ENCODE data around the gene CACNA2D4. TPM values are rescaled to one million over a fixed set of nuclear protein-coding genes. Genes with fewer than 3 reads are reported as not detected.

The CACNA2D4 gene
- total RNA-seq, 2 experiments from 2014 or later = 5.5 to 7.2 TPM

GRCh38 chr12:1844661-1845409 is 73.6 kb downstream of the CACNA2D4 start:
- Mint-ChIP-seq H3K9me3 (ENCODE audit: low read depth) (no peaks in the 10 kb centered on the region), H3K4me1 (no peaks in the 10 kb centered on the region), H3K36me3 (ENCODE audit: low read depth) (no peaks in the 10 kb centered on the region), H3K27ac (no peak overlapping the region), H3K4me3 (no peak overlapping the region), H3K27me3 (peaks cover 3% of the 10 kb centered on the region)
- intact Hi-C loops (cut with DNase I, micrococcal nuclease) = no loop called here
- ChIA-PET POLR2A (no interaction called here), CTCF (interaction anchor here (0.6 to 0.9 kb wide), 2 partner anchors 29 to 126 kb away, joined by 3 to 8 read pairs; no protein-coding TSS in a partner anchor)
- ATAC-seq = no peak
- no peak for DNase-seq

GRCh38 chr12:1844223-1844622 is 74.2 kb downstream of the CACNA2D4 start:
- Mint-ChIP-seq H3K27me3 (peaks cover 3% of the 10 kb centered on the region), H3K27ac (no peak overlapping the region), H3K36me3 (ENCODE audit: low read depth) (no peaks in the 10 kb centered on the region), H3K9me3 (ENCODE audit: low read depth) (no peaks in the 10 kb centered on the region), H3K4me3 (no peak overlapping the region), H3K4me1 (no peaks in the 10 kb centered on the region)
- ATAC-seq (no peak), DNase-seq (no peak)
- CTCF ChIA-PET = interaction anchor here (0.9 kb wide), 1 partner anchor 30 kb away, joined by 3 read pairs; no protein-coding TSS in a partner anchor
- POLR2A ChIA-PET = no interaction called here
- intact Hi-C loops (cut with DNase I, micrococcal nuclease) = no loop called here

GRCh38 chr12:1843641-1844005 is 74.8 kb downstream of the CACNA2D4 start:
- ChIA-PET POLR2A (no interaction called here), CTCF (no interaction called here)
- intact Hi-C loops (cut with DNase I, micrococcal nuclease) = no loop called here
- Mint-ChIP-seq H3K9me3 (ENCODE audit: low read depth) (no peaks in the 10 kb centered on the region), H3K4me3 (no peak overlapping the region), H3K4me1 (no peaks in the 10 kb centered on the region), H3K36me3 (ENCODE audit: low read depth) (no peaks in the 10 kb centered on the region), H3K27ac (no peak overlapping the region), H3K27me3 (peaks cover 3% of the 10 kb centered on the region)
- DNase-seq (no peak), ATAC-seq (no peak)

DNA sequence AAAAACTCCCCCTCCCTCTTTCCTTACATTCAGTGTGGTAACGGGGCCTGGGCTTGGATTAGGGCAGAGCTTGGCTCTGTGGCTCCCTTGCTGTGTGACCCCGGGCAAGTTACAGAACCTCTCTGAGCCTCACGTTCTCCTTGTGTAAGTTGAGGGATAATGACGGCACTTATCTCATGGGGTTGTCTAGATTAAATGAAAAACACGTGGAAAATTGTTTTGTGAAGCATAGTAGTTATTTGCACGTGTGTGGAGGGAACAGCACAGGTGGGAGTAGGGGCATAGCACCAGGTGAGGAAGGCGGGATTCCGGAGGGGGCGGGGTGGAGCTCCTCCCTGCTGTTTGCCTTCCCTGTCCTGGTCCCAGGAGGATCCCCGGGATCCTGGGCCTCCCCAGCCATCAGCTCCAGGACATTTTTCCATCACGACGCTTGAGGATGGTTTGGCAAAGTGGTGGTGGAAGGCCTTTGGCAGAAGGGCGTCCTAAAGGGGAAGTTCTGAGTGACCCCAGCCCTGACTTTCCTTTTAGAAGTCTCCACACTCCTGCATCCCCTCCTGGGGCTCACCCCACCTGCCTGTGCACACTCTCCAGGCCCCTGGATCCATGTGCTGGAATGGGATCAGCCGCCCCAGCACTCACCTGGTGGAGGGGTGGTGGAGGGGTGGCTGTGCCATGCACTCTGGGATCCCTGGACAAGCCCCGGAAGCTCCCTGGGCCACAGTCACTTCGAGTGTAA is 75.4 kb downstream of the CACNA2D4 start:
- DNase-seq (no peak), ATAC-seq (no peak)
- H3K27me3 Mint-ChIP-seq = peaks cover 3% of the 10 kb centered on the region
- no peak overlapping the region for H3K27ac Mint-ChIP-seq
- CTCF ChIA-PET = no interaction called here
- POLR2A ChIA-PET = no interaction called here
- H3K4me3 Mint-ChIP-seq = no peak overlapping the region
- no peaks in the 10 kb centered on the region for H3K36me3 Mint-ChIP-seq (ENCODE audit: low read depth)
- H3K4me1 Mint-ChIP-seq = no peaks in the 10 kb centered on the region
- no peaks in the 10 kb centered on the region for H3K9me3 Mint-ChIP-seq (ENCODE audit: low read depth)
- intact Hi-C loops (cut with DNase I, micrococcal nuclease) = no loop called here

GRCh38 chr12:1842183-1842904 is 76.1 kb downstream of the CACNA2D4 start:
- ATAC-seq = no peak
- ChIA-PET CTCF (no interaction called here), POLR2A (no interaction called here)
- no peak for DNase-seq
- no peak overlapping the region for H3K4me3 Mint-ChIP-seq
- no peaks in the 10 kb centered on the region for H3K36me3 Mint-ChIP-seq (ENCODE audit: low read depth)
- no peaks in the 10 kb centered on the region for H3K4me1 Mint-ChIP-seq
- intact Hi-C loops (cut with DNase I, micrococcal nuclease) = no loop called here
- peaks cover 3% of the 10 kb centered on the region for H3K27me3 Mint-ChIP-seq
- H3K9me3 Mint-ChIP-seq (ENCODE audit: low read depth) = no peaks in the 10 kb centered on the region
- no peak overlapping the region for H3K27ac Mint-ChIP-seq

DNA sequence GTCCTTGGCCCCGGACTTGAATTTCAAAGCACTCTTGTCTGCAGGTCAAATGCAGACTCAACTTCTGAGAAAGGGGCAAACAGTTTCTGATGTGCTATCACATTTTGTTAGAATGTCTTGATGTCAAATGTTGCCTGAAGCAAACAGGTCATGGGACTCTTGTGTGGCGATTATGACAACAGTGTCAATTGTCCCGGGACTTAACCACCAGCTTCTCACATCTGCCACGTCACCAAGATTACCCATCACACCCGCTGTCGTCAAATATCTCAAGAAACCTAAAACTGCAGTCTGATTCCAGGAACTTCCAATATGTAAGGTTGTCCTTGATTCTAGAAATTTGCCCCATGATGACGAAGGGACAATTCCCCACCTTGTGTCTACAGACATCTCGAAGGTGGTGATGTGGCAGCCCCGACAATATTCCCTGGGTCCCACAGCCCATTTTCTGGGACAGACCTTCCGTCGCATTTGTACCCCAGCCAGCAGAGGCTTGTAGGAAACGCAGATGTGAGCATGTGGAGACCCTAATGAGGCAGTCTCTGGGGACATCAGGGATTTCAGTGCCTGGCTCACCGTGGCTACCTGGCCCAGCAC is 76.8 kb downstream of the CACNA2D4 start:
- H3K9me3 Mint-ChIP-seq (ENCODE audit: low read depth) = no peaks in the 10 kb centered on the region
- no peaks in the 10 kb centered on the region for H3K36me3 Mint-ChIP-seq (ENCODE audit: low read depth)
- H3K4me3 Mint-ChIP-seq = no peak overlapping the region
- peaks cover 3% of the 10 kb centered on the region for H3K27me3 Mint-ChIP-seq
- H3K4me1 Mint-ChIP-seq = no peaks in the 10 kb centered on the region
- H3K27ac Mint-ChIP-seq = no peak overlapping the region
- intact Hi-C loops (cut with DNase I, micrococcal nuclease) = no loop called here
- ChIA-PET POLR2A (no interaction called here), CTCF (interaction anchor here (0.9 kb wide), 1 partner anchor 51 kb away, joined by 3 read pairs; no protein-coding TSS in a partner anchor)
- DNase-seq (no peak), ATAC-seq (no peak)

DNA sequence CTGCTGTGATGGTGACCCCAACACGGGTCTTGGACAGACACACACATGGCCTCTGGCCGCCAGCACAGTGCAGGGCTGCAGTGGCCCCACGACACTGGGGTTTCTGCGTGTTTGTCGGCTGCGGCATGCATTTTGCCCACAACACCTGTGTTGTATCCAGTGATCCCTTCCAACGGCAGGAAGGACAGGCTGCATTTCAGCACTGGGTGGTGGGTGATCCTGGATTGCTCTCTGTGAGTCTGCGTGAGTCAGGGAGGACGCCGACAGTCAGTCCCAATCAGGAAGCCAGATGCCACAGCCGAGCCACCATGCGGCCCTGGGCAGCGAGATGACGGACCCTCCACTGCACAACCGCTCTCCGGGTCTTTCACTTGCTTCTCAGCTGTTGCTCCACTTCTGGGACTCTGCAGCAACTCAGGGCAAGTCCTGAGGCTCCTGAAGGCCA is 77.4 kb downstream of the CACNA2D4 start:
- CTCF ChIA-PET = interaction anchor here (0.9 kb wide), 1 partner anchor 51 kb away, joined by 3 read pairs; no protein-coding TSS in a partner anchor
- Mint-ChIP-seq H3K9me3 (ENCODE audit: low read depth) (no peaks in the 10 kb centered on the region), H3K27ac (no peak overlapping the region), H3K4me3 (no peak overlapping the region), H3K4me1 (no peaks in the 10 kb centered on the region), H3K27me3 (peaks cover 3% of the 10 kb centered on the region), H3K36me3 (ENCODE audit: low read depth) (no peaks in the 10 kb centered on the region)
- no peak for DNase-seq
- POLR2A ChIA-PET = no interaction called here
- intact Hi-C loops (cut with DNase I, micrococcal nuclease) = no loop called here
- ATAC-seq = no peak

GRCh38 chr12:1839956-1840951 is 78.2 kb downstream of the CACNA2D4 start:
- no peaks in the 10 kb centered on the region for H3K36me3 Mint-ChIP-seq (ENCODE audit: low read depth)
- H3K27me3 Mint-ChIP-seq = peaks cover 3% of the 10 kb centered on the region
- no peaks in the 10 kb centered on the region for H3K4me1 Mint-ChIP-seq
- ATAC-seq (no peak), DNase-seq (no peak)
- ChIA-PET POLR2A (no interaction called here), CTCF (no interaction called here)
- H3K4me3 Mint-ChIP-seq = no peak overlapping the region
- intact Hi-C loops (cut with DNase I, micrococcal nuclease) = no loop called here
- H3K9me3 Mint-ChIP-seq (ENCODE audit: low read depth) = no peaks in the 10 kb centered on the region
- H3K27ac Mint-ChIP-seq = no peak overlapping the region

- CTCF ChIA-PET = no interaction called here
- H3K27me3 Mint-ChIP-seq = no peaks in the 10 kb centered on the region
- H3K9me3 Mint-ChIP-seq (ENCODE audit: low read depth) = no peaks in the 10 kb centered on the region
- no peak overlapping the region for H3K4me3 Mint-ChIP-seq
- POLR2A ChIA-PET = no interaction called here
- no peak for DNase-seq
- H3K27ac Mint-ChIP-seq = no peak overlapping the region
- ATAC-seq = no peak
- H3K4me1 Mint-ChIP-seq = no peaks in the 10 kb centered on the region
- intact Hi-C loops (cut with DNase I, micrococcal nuclease) = no loop called here
- H3K36me3 Mint-ChIP-seq (ENCODE audit: low read depth) = no peaks in the 10 kb centered on the region
Measured at GRCh38 chr12:1839464-1839863, 79.0 kb downstream of the CACNA2D4 start.

GRCh38 chr12:1838994-1839365 is 79.5 kb downstream of the CACNA2D4 start:
- Mint-ChIP-seq H3K9me3 (ENCODE audit: low read depth) (no peaks in the 10 kb centered on the region), H3K4me3 (no peak overlapping the region), H3K27ac (no peak overlapping the region), H3K27me3 (no peaks in the 10 kb centered on the region), H3K36me3 (ENCODE audit: low read depth) (no peaks in the 10 kb centered on the region), H3K4me1 (no peaks in the 10 kb centered on the region)
- intact Hi-C loops (cut with DNase I, micrococcal nuclease) = no loop called here
- ATAC-seq = no peak
- DNase-seq = no peak
- CTCF ChIA-PET = no interaction called here
- POLR2A ChIA-PET = no interaction called here
